Measurements from ENCODE around the gene TP53I3.
"Not testable (repeated sequence)": the region's sequence is repeated elsewhere in the genome, so short reads cannot be mapped to it uniquely, and the experiment has no call there.

TP53I3 gene

DNA sequence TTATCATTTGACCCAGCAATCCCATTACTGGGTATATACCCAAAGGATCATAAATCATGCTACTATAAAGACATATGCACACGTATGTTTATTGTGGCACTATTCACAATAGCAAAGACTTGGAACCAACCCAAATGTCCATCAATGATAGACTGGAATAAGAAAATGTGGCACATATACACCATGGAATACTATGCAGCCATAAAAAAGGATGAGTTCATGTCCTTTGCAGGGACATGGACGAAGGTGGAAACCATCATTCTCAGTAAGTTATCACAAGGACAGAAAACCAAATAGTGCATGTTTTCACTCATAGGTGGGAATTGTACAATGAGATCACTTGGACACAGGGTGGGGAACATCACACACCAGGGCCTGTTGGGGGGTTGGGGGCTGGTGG, 16.1 kb upstream of the TP53I3 start:
- DNase-seq (ENCODE audit: low read depth) = not testable (repeated sequence)

DNA sequence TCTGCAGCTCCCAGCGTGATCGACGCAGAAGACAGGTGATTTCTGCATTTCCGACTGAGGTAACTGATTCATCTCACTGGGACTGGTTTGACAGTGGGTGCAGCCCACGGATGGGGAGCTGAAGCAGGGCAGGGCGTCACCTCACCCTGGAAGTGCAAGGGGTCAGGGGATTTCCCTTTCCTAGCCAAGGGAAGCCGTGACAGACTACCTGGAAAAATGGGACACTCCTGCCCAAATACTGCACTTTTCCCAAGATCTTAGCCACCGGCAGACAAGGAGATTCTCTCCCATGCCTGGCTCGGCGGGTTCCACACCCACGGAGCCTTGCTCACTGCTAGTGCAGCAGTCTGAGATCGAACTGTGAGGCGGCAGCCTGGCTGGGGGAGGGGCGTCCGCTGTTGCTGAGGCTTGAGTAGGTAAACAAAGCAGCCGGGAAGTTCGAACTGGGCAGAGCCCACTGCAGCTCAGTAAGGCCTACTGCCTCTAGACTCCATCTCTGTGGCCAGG, 10.6 kb upstream of the TP53I3 start:
- DNase-seq (ENCODE audit: low read depth) = not testable (repeated sequence)

DNA sequence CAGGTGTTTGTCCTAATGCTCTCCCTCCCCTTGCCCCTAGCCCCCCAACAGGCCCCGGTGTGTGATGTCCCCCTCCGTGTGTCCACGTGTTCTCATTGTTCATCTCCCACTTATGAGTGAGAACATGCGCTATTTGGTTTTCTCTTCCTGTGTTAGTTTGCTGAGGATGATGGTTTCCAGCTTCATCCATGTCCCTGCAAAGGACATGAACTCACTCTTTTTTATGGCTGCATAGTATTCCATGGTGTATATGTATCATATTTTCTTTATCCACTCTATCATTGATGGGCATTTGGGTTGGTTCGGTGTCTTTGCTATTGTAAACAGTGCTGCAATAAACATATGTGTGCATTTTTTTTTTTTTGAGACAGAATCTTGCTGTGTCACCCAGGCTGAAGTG, 8.6 kb upstream of the TP53I3 start:
- not testable (repeated sequence) for DNase-seq (ENCODE audit: low read depth)

DNA sequence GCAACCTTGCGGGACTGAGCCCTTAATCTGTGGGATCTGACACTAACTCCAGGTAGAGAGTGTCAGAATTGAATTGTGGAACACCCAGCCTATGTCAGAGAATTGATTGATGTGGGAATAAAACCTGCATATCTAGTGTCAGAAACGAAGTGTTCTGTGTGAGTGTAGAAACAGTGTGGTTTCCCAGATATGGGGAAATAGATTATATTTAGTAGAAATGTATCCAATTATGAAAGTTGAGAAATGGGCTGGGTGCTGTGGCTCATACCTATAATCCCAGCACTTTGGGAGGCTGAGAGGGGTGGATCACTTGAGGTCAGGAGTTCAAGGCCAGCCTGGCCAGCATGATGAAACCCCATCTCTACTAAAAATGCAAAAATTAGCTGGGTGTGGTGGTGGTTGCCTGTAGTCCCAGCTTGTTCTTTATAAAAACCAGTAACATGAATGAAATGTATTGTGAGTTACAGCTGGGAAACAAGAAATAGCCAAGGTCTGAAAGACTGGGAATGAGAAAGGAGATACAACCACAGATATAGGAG, 4.3 kb upstream of the TP53I3 start:
- DNase-seq (ENCODE audit: low read depth) = no peak

- DNase-seq (ENCODE audit: low read depth) = no peak
These were observed 2.4 kb upstream of the TP53I3 start for GRCh38 chr2:24087032-24087431.

GRCh38 chr2:24086241-24086640, 1.6 kb upstream of the TP53I3 start:
- no peak for DNase-seq (ENCODE audit: low read depth)

DNA sequence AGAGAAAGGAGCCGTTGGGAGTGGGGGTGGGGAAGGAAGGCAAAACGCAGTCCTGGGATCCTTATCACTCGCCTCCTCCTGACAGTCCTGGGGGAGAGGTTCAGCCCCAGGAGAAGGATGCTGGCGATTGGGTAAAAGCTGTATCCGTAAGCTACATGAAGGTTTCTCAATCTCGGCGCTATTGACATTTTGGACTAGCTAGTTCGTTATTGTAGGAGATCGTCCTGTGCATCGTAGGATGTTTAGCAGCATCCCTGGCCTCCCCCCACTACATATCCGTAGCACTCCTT, 511 bp upstream of the TP53I3 start:
- DNase-seq (ENCODE audit: low read depth) = no peak

DNA sequence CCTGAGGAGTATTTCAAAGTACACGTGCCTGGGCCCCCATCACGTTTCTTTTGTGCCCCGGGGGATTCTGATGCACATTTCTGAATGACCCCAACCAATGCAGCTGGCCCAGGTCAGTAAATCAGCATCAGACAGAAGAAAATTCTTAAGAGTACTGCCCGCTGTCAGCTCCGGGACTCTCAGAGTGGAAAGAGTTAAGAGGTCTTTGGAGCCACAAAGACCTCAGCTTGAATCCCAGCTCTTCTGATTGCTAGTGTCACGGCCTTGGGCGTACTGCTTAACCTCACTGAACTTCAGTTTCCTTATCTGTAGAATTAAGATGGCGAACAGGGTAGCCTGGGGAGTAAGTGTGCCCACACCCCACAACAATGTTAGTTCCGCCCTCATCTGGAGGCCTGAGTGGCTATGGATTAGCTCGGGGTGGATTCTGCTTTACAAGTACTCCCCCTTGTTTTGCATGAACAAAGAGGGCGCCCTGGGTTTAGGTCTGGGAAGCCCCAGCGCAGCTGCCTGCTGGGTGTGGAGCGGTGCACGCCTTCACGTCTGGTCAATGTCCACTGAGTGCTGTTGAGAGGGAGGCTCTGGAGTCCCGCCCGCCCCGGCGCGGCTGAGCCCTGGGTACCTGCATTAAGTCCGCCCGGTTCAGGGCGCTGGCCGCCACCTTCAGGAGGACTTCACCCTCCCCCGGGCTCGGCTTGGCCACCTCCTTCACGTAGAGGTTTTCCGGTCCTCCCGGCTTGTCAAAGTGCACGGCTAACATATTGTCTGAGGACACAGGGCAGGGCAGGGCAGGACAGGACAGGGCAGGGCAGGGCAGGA, 858 bp downstream of the TP53I3 start:
- no peak for DNase-seq (ENCODE audit: low read depth)

DNA sequence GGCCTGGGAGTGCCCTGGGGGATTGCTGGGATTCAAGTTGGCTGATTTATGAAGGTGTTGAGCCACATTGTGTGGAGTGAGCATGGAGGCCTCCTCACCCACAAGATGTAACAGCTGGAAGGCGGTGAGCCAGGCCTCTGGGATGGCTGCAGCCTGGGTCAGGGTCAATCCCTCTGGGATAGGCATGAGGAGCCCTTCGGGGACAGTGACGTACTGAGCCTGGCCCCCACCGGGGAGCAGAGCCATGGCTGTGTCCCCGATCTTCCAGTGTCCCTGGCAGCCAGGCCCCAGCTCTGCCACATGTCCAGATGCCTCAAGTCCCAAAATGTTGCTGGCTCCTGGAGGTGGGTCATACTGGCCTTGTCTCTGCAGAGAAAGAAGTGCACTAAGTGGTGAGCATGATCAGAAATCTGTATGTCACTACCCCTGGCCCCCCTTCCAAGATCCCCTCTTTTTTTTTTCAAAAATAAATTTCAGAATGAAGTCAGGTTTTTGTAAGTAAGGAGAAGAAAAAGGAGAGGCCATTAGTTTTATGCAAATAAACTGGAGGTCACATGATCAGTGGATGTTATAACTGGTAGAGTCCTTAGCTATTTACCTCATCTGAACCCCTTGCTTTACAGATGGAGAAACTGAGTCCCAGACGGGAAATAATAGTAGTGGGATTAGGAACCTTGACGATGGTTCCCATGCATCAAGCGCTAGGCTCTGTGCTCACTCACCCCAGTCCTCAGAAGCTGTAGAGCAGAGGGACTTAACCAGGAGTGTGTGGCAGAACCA, 1.7 kb downstream of the TP53I3 start:
- DNase-seq (ENCODE audit: low read depth) = no peak

DNA sequence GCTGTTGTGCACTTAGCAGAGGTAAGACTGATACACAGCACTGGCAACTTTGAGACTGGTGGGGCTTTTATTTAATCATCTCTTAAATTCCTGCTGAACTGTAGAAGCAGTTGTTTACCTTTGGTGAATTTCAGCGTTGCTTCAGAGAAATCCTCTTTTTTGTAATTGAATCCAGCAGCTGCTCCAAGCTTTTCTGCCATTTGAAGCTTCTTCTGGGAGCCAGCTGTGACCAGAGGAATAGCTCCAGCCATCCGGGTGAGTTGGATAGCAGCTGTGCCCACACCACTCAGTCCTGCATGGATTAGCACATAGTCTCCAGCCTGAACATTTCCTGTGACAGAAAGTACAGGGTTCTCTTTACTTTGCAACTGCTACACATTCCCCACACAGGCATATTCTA, 3.9 kb downstream of the TP53I3 start:
- DNase-seq (ENCODE audit: low read depth) = no peak

DNA sequence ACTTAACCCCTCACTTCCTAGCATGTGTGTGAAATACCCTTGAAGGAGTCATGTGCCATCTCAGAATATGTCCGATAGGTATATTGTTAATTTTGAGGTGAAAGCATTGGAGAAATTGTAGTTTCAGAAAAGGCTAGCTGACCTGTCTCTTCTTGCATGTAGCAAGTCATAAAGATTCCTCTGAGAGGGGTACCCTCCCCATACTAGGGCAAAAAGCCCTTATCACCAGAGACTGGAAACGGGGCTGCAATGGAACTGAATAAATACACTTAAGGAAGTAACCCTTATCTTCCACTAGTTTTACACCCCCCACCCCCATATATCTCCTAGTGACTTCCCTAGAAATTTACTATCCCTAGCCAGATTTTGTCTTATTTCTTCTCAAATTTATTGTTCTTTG, 6.8 kb downstream of the TP53I3 start:
- DNase-seq (ENCODE audit: low read depth) = no peak

- no peak for DNase-seq (ENCODE audit: low read depth)
These were observed 7.1 kb downstream of the TP53I3 start for GRCh38 chr2:24077535-24077877.

DNA sequence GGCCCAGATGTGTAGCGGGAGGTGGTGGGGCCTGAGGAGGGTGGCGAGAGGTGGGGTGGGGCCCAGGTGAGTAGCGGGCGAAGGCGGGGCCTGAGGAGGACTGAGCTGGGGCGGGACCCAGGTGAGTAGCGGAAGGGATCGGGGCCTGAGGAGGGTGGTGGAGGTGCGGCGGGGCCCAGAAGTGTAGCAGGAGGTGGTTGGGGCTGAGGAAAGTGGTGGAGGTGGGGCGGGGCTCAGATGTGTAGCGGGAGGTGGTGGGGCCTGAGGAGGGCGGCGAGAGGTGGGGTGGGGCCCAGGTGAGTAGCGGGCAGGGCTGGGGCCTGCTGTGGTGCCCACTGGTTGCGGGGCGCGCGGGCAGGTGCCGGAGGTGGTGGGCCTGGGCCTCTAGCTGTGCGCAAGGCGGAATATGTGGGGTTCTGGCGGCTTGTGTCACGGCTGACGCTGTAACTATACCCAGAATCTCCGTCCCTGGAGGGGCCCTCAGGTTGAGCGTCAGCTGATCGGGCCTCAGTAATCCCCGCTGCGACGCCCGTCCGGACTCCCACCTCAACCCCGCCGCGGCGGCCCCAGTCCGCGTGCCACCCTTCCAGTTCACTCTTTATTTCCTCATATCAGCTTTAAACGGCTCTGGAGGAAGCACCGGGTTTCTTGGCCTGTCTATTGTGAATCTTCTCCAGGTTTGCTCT, 7.6 kb downstream of the TP53I3 start:
- no peak for DNase-seq (ENCODE audit: low read depth)

- DNase-seq (ENCODE audit: low read depth) = peak; percentile 98
These were observed 8.5 kb downstream of the TP53I3 start, which contains the start of gene SF3B6 for GRCh38 chr2:24075915-24076848. TSS of gene SF3B6 (minus strand) at chr2:24076326. CDS start at chr2:24076229, 97 bp downstream.

DNA sequence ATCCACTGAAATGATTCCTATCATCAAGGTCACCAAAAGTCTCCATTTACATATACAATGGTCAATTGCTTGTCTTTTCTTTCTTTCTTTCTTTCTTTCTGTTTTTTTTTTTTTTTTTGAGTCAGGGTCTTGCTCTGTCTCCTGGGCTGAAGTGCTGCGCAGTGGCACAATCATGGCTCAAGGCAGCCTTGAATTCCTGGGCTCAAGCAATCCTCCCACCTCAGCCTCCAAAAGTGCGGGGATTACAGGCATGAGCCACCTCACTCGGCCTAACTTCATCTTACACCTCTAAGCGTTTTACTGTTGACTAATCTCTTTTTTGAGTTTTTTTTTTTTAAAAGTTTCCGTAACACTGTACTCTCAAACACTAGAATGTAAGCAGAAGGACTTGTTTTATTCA, 9.4 kb downstream of the TP53I3 start:
- DNase-seq (ENCODE audit: low read depth) = no peak

DNA sequence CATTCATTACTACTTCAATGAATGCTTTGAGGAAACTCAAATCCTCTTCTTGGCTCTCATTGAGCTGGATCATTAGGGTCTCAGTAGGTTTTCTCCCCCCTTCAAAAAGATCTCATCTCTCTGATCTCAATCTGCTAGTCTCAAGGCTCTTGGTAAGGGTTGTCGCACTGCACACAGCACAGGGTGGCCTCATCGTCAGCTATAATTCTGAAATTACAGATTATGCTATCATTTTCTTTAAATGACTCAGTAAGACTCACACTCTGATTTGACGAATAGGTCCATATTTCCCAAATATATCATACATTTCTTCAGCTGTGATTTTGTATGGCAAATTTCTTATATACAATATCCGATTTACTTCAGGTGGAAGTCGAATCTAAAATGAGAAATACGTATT, 10.8 kb downstream of the TP53I3 start:
- DNase-seq (ENCODE audit: low read depth) = no peak

GRCh38 chr2:24072259-24072658, 12.4 kb downstream of the TP53I3 start:
- DNase-seq (ENCODE audit: low read depth) = no peak

DNA sequence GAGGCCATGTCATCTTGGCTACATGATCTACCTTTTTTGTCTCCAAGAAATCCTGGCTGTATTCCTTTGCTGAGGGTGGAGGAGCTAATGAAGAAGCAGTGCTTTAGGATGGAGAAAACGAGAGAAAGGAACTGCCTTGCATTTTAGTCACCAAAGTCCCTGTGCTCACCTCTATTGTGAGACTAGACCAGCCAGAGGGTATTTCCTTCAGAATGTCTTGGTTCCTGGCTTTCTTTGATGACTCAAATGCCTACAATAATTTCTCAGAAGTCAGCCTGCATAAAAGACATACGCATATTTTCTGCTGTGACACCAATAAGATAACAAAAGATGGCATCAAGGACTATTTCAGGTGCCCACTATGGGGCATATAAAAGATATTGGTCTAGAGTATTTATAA, 19.3 kb downstream of the TP53I3 start:
- no peak for DNase-seq (ENCODE audit: low read depth)

- no peak for DNase-seq (ENCODE audit: low read depth)
These were observed 25.9 kb downstream of the TP53I3 start for GRCh38 chr2:24058564-24059271.

- no peak for DNase-seq (ENCODE audit: low read depth)
These were observed 28.9 kb downstream of the TP53I3 start for GRCh38 chr2:24055750-24056149.
